Mucosa of descending colon (tissue), 3 donors: Measurements from ENCODE around the gene RAB20. TPM values are rescaled to one million over a fixed set of nuclear protein-coding genes. Genes with fewer than 3 reads are reported as not detected.
"Not testable (repeated sequence)": the region's sequence is repeated elsewhere in the genome, so short reads cannot be mapped to it uniquely, and the experiment has no call there.

ENCODE experiments used
- ATAC-seq: fragments of 200-7000 bp; cut with Tn5 transposase; one replicate; pipeline ENCODE4 v1.9.1; 2020; ENCODE audit warnings: mild to moderate bottlenecking, moderate library complexity
- DNase-seq, 3 donors: peaks; one replicate each; pipeline ENCODE4 v3.0.0-alpha.2; 2020
- H3K36me3 ChIP-seq: fragments of 200-600 bp; one replicate; pipeline ENCODE4 v1.8.0; 2021; ENCODE audit warnings: low read depth, mild to moderate bottlenecking
- H3K4me1 ChIP-seq: fragments of 200-600 bp; one replicate; pipeline ENCODE4 v1.8.0; 2021; ENCODE audit warnings: low read depth, mild to moderate bottlenecking
- H3K4me3 ChIP-seq: fragments of 200-600 bp; one replicate; pipeline ENCODE4 v1.8.0; 2021; ENCODE audit warnings: mild to moderate bottlenecking
- H3K9me3 ChIP-seq: fragments of 200-600 bp; one replicate; pipeline ENCODE4 v1.8.0; 2021; ENCODE audit warnings: mild to moderate bottlenecking
- CTCF ChIP-seq: fragments of 200-600 bp; IDR thresholded peaks from one replicate; pipeline ENCODE4 v1.8.0; 2022; ENCODE audit warnings: antibody characterized with exemption, mild to moderate bottlenecking
- intact Hi-C, 2 donors: fragments of 100-400 bp; cut with DNase I in 1 of 2; cut with micrococcal nuclease in 1 of 2; formaldehyde crosslinking; loops; one replicate each; pipeline versions ENCODE4 v1.11.0 to v1.11.1; 2022; cut with DNase I, micrococcal nuclease
- total RNA-seq, 3 donors: library from RNA; stranded (reverse); fragmentation: NEBNext Ultra II Directional in 2 of 3; extraction: Animal tissue kit (Norgen Biotek cat#: 25700) in 2 of 3; gene quantifications; one replicate each; pipeline versions ENCODE4 v1.2.1 to v1.2.4, GENCODE V29; 2021 to 2023
- donor health status: DM: no; HTN: no; CAD: no; lungs with moderate emphysema.
- donor health status: DM: no; HTN: no; CAD: no.
- donor health status: DM: no; HTN: yes; CAD: no.

RAB20 gene
- total RNA-seq, 3 donors from 2014 or later: 24.4 to 45.2 (median 33.7) TPM

GRCh38 chr13:110539894-110540293, 21.6 kb downstream of the RAB20 start:
- no peak for TF ChIP-seq CTCF
- no peaks in the 10 kb centered on the region for H3K9me3 ChIP-seq
- no peak for DNase-seq
- H3K4me1 ChIP-seq: peaks cover 24% of the 10 kb centered on the region
- intact Hi-C loops: no loop called here
- no peaks in the 10 kb centered on the region for H3K36me3 ChIP-seq
- ATAC-seq: no peak
- H3K4me3 ChIP-seq: no peak overlapping the region

- TF ChIP-seq CTCF: no peak
- Histone ChIP-seq H3K36me3 (no peaks in the 10 kb centered on the region), H3K4me1 (peaks cover 24% of the 10 kb centered on the region), H3K9me3 (no peaks in the 10 kb centered on the region), H3K4me3 (no peak overlapping the region)
- intact Hi-C loops: no loop called here
- ATAC-seq (peak; percentile 75), DNase-seq (no peak)
Observed at GRCh38 chr13:110538632-110539031, 22.9 kb downstream of the RAB20 start.

DNA sequence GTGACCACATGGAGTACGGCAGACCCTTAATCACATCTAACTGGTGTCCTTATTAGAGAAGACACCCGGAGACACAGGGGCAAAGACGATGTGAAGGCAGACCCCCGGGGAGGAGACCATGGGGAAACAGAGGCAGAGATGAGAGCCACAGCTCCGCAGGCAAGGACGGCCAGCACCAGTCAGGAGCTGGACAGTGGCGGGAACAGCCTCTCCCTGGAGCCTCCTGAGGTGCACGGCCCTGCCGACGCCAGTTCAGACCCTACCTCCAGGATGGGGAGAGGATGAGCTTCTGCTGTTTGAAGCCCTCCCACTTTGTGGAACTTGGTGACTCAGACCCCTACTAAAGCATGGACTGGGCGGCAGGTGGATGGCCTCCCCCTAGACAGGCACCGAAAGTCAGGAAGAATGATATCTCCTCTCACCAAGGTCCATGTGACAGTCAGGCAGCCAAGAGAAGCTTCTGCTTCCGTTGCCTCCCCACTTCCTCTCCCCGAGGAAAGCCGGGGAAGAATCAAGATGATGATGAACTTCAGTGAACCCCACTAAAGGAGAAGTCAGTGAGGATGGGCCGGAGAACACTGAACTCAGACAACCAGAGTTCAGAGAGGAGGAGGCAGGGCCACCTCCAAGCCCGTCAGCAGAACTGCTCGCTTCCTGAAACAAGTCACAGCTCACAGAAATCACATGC, 25.4 kb downstream of the RAB20 start:
- no peak for TF ChIP-seq CTCF
- DNase-seq (no peak), ATAC-seq (peak; percentile 44)
- Histone ChIP-seq H3K9me3 (no peaks in the 10 kb centered on the region), H3K4me3 (no peak overlapping the region), H3K36me3 (no peaks in the 10 kb centered on the region), H3K4me1 (peaks cover 20% of the 10 kb centered on the region)
- intact Hi-C loops: no loop called here

GRCh38 chr13:110535526-110535925, 26.0 kb downstream of the RAB20 start:
- Histone ChIP-seq H3K36me3 (no peaks in the 10 kb centered on the region), H3K9me3 (no peaks in the 10 kb centered on the region), H3K4me1 (peaks cover 14% of the 10 kb centered on the region), H3K4me3 (no peak overlapping the region)
- intact Hi-C loops: no loop called here
- DNase-seq (no peak), ATAC-seq (no peak)
- TF ChIP-seq CTCF: no peak

GRCh38 chr13:110533771-110534670, 27.5 kb downstream of the RAB20 start:
- no peak for ATAC-seq
- intact Hi-C loops: no loop called here
- Histone ChIP-seq H3K9me3 (no peaks in the 10 kb centered on the region), H3K4me1 (peaks cover 12% of the 10 kb centered on the region), H3K36me3 (no peaks in the 10 kb centered on the region), H3K4me3 (no peak overlapping the region)
- no peak for TF ChIP-seq CTCF
- DNase-seq: no peak

- H3K9me3 ChIP-seq, intact Hi-C loops, ATAC-seq, H3K4me3 ChIP-seq, DNase-seq, H3K36me3 ChIP-seq: not testable (repeated sequence)
- peaks cover 13% of the 10 kb centered on the region for H3K4me1 ChIP-seq
Observed at GRCh38 chr13:110532258-110532657, 29.3 kb downstream of the RAB20 start.
